Endothelial cell of umbilical vein (primary cell): ENCODE measurements around the gene MAP3K4. TPM values are rescaled to one million over a fixed set of nuclear protein-coding genes. Genes with fewer than 3 reads are reported as not detected.

Source experiments
- BruUV-seq: library from RNA; stranded (reverse); fragments of 400-500 nt; replicated peaks from 2 replicates; lab custom pipeline; 2021; lab: Mats Ljungman, UMichigan
- CTCF ChIA-PET: fragments of 300-600, 350-600 bp; sonication (Branson Sonifier 250); formaldehyde crosslinking; loops from one replicate; lab custom pipeline; 2021; ENCODE audit warnings: antibody characterized with exemption, inconsistent platforms; lab: Charles Lee
- POLR2A ChIA-PET: fragments of 300-600, 350-600 bp; sonication (Branson Sonifier 250); formaldehyde crosslinking; loops from one replicate; lab custom pipeline; 2021; ENCODE audit warnings: antibody characterized with exemption, inconsistent platforms; lab: Charles Lee
- DNase-seq: peaks from one replicate; pipeline ENCODE4 v3.0.0-alpha.2; 2011; ENCODE audit warnings: low read depth, low spot score
- FAIRE-seq: peaks from 2 replicates; lab custom pipeline; 2011; peaks lifted over from hg19 to GRCh38; lab: Jason Lieb, UNC
- H2AFZ ChIP-seq: 2 replicates; pipeline ENCODE4 v1.6.0; 2012; ENCODE audit warnings: low read depth, low read length, control low read depth, inconsistent platforms
- H3K27ac ChIP-seq: 2 replicates; pipeline ENCODE4 v1.5.1; 2011; ENCODE audit warnings: low read depth, mild to moderate bottlenecking, control low read depth, low read length, moderate library complexity; ENCODE audit not compliant: insufficient read depth
- H3K27me3 ChIP-seq, 2 experiments: 2 replicates each; pipeline versions ENCODE4 v1.6.0 to v1.6.1; 2011; ENCODE audit warnings: low read length in 2 of 2, mixed read lengths in 1 of 2; ENCODE audit not compliant: control insufficient read depth in 2 of 2, insufficient read depth in 2 of 2
- H3K36me3 ChIP-seq, 2 experiments: 2 replicates in 1 of 2; 3 replicates in 1 of 2; pipeline ENCODE4 v1.5.1; 2011; ENCODE audit warnings: low read length in 2 of 2, mild to moderate bottlenecking in 1 of 2, moderate library complexity in 1 of 2; ENCODE audit not compliant: control insufficient read depth in 2 of 2, insufficient read depth in 2 of 2; ENCODE audit errors: extremely low read depth in 1 of 2
- H3K4me1 ChIP-seq: 3 replicates; pipeline ENCODE4 v1.5.1; 2011; ENCODE audit warnings: mild to moderate bottlenecking, low read length; ENCODE audit not compliant: control insufficient read depth, insufficient read depth; ENCODE audit errors: extremely low read depth
- H3K4me2 ChIP-seq: 2 replicates; pipeline ENCODE4 v1.6.1; 2011; ENCODE audit warnings: low read length, control low read depth, mixed read lengths; ENCODE audit not compliant: insufficient read depth
- H3K4me3 ChIP-seq, 3 experiments: fragments of 200-600 bp in 1 of 3; sonication (generic), shearing (Covaris generic) in 1 of 3; replicated peaks in 1 of 3; 2 replicates each; pipeline ENCODE4 v1.5.1; 2011 to 2016; ENCODE audit warnings: control low read depth in 3 of 3, low read length in 3 of 3, mild to moderate bottlenecking in 2 of 3, inconsistent platforms in 1 of 3, low read depth in 1 of 3, moderate library complexity in 1 of 3; ENCODE audit not compliant: insufficient read depth in 1 of 3
- H3K79me2 ChIP-seq: 2 replicates; pipeline ENCODE4 v1.6.0; 2012; ENCODE audit warnings: low read length, inconsistent platforms; ENCODE audit not compliant: control insufficient read depth, insufficient read depth
- H3K9ac ChIP-seq: replicated peaks from 2 replicates; pipeline ENCODE3; 2011; ENCODE audit warnings: low read length, control low read depth; ENCODE audit not compliant: insufficient read depth; ENCODE audit errors: extremely low read depth
- H3K9me1 ChIP-seq: replicated peaks from 3 replicates; pipeline ENCODE4 v1.6.0; 2011; ENCODE audit warnings: mild to moderate bottlenecking, low read length; ENCODE audit not compliant: control insufficient read depth, insufficient read depth; ENCODE audit errors: extremely low read depth
- H3K9me3 ChIP-seq: replicated peaks from 2 replicates; pipeline ENCODE4 v1.5.1; 2012; ENCODE audit warnings: low read length, inconsistent platforms; ENCODE audit not compliant: control insufficient read depth, insufficient read depth
- H4K20me1 ChIP-seq: replicated peaks from 2 replicates; pipeline ENCODE3; 2011; ENCODE audit warnings: mild to moderate bottlenecking, low read length; ENCODE audit not compliant: control insufficient read depth, insufficient read depth; ENCODE audit errors: extremely low read depth
- EZH2 ChIP-seq: IDR thresholded peaks from 2 replicates; pipeline ENCODE4 v1.6.1; 2012; ENCODE audit warnings: borderline replicate concordance, low read depth, mild to moderate bottlenecking, moderate library complexity, low read length, inconsistent platforms; ENCODE audit not compliant: severe bottlenecking
- FOS ChIP-seq: IDR thresholded peaks from 2 replicates; pipeline ENCODE4 v1.6.1; 2011; ENCODE audit warnings: mild to moderate bottlenecking, low read length, moderate library complexity, borderline replicate concordance; ENCODE audit not compliant: insufficient read depth
- GATA2 ChIP-seq: IDR thresholded peaks from 2 replicates; pipeline ENCODE4 v1.7.0; 2011; ENCODE audit warnings: low read depth, mild to moderate bottlenecking, moderate library complexity, mixed read lengths, low read length; ENCODE audit not compliant: insufficient read length, insufficient read depth
- JUN ChIP-seq: IDR thresholded peaks from 2 replicates; pipeline ENCODE4 v1.6.1; 2011; ENCODE audit warnings: borderline replicate concordance, low read depth; ENCODE audit not compliant: insufficient read length, insufficient read depth
- MYC ChIP-seq: IDR thresholded peaks from one replicate; pipeline ENCODE4 v1.6.1; 2011; ENCODE audit warnings: mild to moderate bottlenecking, low read depth, low read length
- POLR2A ChIP-seq: IDR thresholded peaks from 2 replicates; pipeline ENCODE4 v1.6.1; 2012; ENCODE audit warnings: low read depth, mild to moderate bottlenecking, control low read depth, low read length
- POLR2AphosphoS5 ChIP-seq: IDR thresholded peaks from 2 replicates; pipeline ENCODE4 v1.6.1; 2012; ENCODE audit warnings: low read depth, mild to moderate bottlenecking, control low read depth, low read length, moderate library complexity; ENCODE audit not compliant: insufficient read depth
- dilution Hi-C: fragments of 300-500 bp; cut with MboI; formaldehyde crosslinking; loops from one replicate; pipeline ENCODE4 v1.15.0; 2019; ENCODE audit warnings: low sequenced_read_pairs; ENCODE audit not compliant: extremely low pct_ligation_motif_present
- intact Hi-C: fragments of 100-400 bp; cut with micrococcal nuclease; formaldehyde crosslinking; loops from one replicate; pipeline ENCODE4 v1.10.0; 2022
- polyA plus RNA-seq, 4 experiments: library from polyadenylated mRNA; depleted of rRNA in 3 of 4; stranded (reverse) in 3 of 4; unstranded in 1 of 4; fragments of >200 nt; gene quantifications; 2 replicates each; pipeline versions ENCODE4 v1.2.1 to v1.2.3, GENCODE V29; 2011 to 2012; ENCODE audit warnings: missing spikeins in 1 of 4
- total RNA-seq: library from RNA; stranded (reverse); gene quantifications from 2 replicates; pipeline ENCODE4 v1.2.3, GENCODE V29; 2021
- TF ChIP-seq, protein P1 (sequence below), 2 donors: IDR thresholded peaks; 1 replicate in 1 of 2; 2 replicates in 1 of 2; pipeline ENCODE4 v1.5.1; 2011; ENCODE audit warnings: low read length in 2 of 2, mild to moderate bottlenecking in 2 of 2, moderate library complexity in 2 of 2, control low read depth in 1 of 2, inconsistent platforms in 1 of 2, low read depth in 1 of 2; ENCODE audit not compliant: insufficient read depth in 1 of 2; ENCODE audit errors: extremely low read depth in 1 of 2
- TF ChIP-seq, protein P2 (sequence below): IDR thresholded peaks from 2 replicates; pipeline ENCODE4 v1.6.1; 2011; ENCODE audit not compliant: insufficient read depth, insufficient read length

Gene MAP3K4
- total and polyA plus RNA-seq, 2 donors (not counting 3 experiments of a cell fraction or from before 2014, with no cell fraction given), result 10.8 to 42.3 TPM

- POLR2A ChIA-PET, result no interaction called here
- Histone ChIP-seq H3K27me3 (no peaks in the 10 kb centered on the region), H4K20me1 (peaks cover 12% of the 10 kb centered on the region), H3K4me2 (no peak overlapping the region), H3K9me3 (no peaks in the 10 kb centered on the region), H3K27ac (no peak overlapping the region), H3K79me2 (peaks cover 63% of the 10 kb centered on the region), H3K9ac (no peak overlapping the region), H3K4me3 (no peak overlapping the region), H3K4me1 (peaks cover 8% of the 10 kb centered on the region), H2AFZ (no peak overlapping the region), H3K9me1 (no peaks in the 10 kb centered on the region), H3K36me3 (no peaks in the 10 kb centered on the region)
- dilution Hi-C loops (no loop called here), intact Hi-C loops (loop anchor here (2.0 kb wide), 1 partner anchor 21 kb away; no protein-coding TSS in a partner anchor)
- no TSS peak for BruUV-seq
- FAIRE-seq (no peak), DNase-seq (no peak)
- TF ChIP-seq, protein P1, sequence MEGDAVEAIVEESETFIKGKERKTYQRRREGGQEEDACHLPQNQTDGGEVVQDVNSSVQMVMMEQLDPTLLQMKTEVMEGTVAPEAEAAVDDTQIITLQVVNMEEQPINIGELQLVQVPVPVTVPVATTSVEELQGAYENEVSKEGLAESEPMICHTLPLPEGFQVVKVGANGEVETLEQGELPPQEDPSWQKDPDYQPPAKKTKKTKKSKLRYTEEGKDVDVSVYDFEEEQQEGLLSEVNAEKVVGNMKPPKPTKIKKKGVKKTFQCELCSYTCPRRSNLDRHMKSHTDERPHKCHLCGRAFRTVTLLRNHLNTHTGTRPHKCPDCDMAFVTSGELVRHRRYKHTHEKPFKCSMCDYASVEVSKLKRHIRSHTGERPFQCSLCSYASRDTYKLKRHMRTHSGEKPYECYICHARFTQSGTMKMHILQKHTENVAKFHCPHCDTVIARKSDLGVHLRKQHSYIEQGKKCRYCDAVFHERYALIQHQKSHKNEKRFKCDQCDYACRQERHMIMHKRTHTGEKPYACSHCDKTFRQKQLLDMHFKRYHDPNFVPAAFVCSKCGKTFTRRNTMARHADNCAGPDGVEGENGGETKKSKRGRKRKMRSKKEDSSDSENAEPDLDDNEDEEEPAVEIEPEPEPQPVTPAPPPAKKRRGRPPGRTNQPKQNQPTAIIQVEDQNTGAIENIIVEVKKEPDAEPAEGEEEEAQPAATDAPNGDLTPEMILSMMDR (IDR thresholded peaks at IDR 0.05; ENCODE audit: extremely low read depth in 1 of 2, insufficient read depth in 1 of 2, low read depth in 1 of 2, low read length in 2 of 2), result no peak
- no peak for TF ChIP-seq MYC
- no peak for TF ChIP-seq POLR2AphosphoS5
- no peak for TF ChIP-seq POLR2A
- TF ChIP-seq FOS, result no peak
- TF ChIP-seq, protein P2, sequence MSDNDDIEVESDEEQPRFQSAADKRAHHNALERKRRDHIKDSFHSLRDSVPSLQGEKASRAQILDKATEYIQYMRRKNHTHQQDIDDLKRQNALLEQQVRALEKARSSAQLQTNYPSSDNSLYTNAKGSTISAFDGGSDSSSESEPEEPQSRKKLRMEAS, result no peak
- TF ChIP-seq GATA2, result no peak
- TF ChIP-seq EZH2, result no peak
- TF ChIP-seq JUN, result no peak
- CTCF ChIA-PET, result interaction anchor here (1.0 to 3.3 kb wide), 4 partner anchors 15 to 30 kb away, joined by 3 to 21 read pairs (median 4); partner anchors contain the start of gene MAP3K4
Measured at GRCh38 chr6:161013695-161014094, 22.1 kb downstream of the MAP3K4 start.
